PFSK-1 (cell line): ENCODE data around the gene HIP1.

Experiments used
- POLR2AphosphoS5 ChIP-seq: IDR thresholded peaks from 2 replicates; pipeline ENCODE4 v1.6.1; 2012; ENCODE audit warnings: low read depth, mild to moderate bottlenecking, control low read depth, low read length, moderate library complexity
- REST ChIP-seq, 2 experiments: IDR thresholded peaks; 2 replicates each; pipeline versions ENCODE4 v1.6.1 to v1.8.0; 2011 to 2012; ENCODE audit warnings: low read depth in 2 of 2, low read length in 2 of 2, control low read depth in 1 of 2, inconsistent platforms in 1 of 2, mild to moderate bottlenecking in 1 of 2, moderate library complexity in 1 of 2; ENCODE audit not compliant: insufficient read depth in 1 of 2
- SIN3A ChIP-seq: IDR thresholded peaks from 2 replicates; pipeline ENCODE4 v1.6.1; 2012; ENCODE audit warnings: mild to moderate bottlenecking, low read length, moderate library complexity, borderline replicate concordance; ENCODE audit not compliant: insufficient read depth
- TAF1 ChIP-seq: IDR thresholded peaks from 2 replicates; pipeline ENCODE4 v1.6.1; 2012; ENCODE audit warnings: low read length, control low read depth, borderline replicate concordance; ENCODE audit not compliant: insufficient read depth

DNA sequence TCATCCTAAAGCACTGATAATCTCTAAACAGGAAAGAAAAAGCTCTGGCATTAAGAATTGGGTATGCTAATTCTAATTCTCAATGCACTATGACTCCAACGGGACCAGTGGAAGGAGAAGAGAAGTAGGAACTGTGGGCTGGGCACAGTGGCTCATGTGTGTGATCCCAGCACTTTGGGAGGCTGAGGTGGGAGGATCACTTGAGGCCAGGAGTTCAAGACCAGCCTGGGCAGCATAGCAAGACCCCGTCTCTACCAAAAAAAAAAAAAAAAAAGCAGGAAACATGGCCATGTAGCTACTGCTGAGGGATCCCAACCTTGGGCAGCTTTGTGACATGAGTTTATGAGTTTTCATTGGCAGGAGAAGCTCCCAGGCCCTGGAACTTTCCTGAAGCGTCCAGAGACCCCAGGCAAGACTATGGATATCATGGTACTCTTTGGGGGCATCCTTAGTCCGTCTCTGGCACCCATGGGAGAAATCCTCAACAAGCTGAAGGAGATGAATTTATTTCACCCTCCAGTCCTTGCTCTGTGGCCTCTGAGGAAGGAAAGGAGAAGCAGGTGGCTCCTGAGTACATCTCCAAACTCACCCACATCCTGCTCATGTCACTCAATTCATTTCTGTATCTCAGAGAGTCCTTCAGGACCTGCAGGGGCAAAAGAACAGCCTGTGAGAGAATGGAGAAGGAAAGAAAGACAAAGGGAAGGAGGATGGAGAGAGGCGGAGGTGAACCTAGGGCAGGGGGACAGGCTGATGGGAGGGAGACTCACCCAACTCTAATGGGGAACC is 147.1 kb downstream of the HIP1 start:
- TF ChIP-seq TAF1 (no peak), REST (IDR thresholded peaks at IDR 0.05; ENCODE audit: insufficient read depth in 1 of 2, low read depth in 2 of 2, low read length in 2 of 2) (no peak), POLR2AphosphoS5 (no peak), SIN3A (no peak)
